Measurements from ENCODE around the gene SLC25A52.

DNA sequence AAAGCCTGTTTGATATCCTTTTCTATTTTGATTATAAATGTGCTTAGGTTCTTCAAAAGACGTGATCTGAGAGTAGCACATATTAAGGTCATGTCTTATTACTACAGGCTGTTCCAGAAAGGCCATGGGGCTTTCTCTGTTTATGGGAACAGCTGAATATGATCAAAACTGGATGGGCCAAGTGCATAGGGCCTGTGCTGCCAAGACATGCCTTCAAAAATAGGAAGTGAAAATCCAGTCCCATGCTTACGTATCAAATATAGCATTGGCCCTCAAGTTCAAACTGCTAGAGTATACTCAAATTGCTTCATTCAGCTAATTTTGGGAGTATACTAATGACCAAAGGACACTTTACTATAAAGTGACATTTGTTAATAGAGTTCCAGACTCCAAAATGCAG lies 24.1 kb downstream of the SLC25A52 start:
- TF ChIP-seq SUZ12 (IDR thresholded peaks at IDR 0.05; ENCODE audit: extremely low read depth, insufficient read depth, insufficient read length) (no peak), ZNF274 (IDR thresholded peaks at IDR 0.05; ENCODE audit: low read depth, low read length) (no peak), YY1 (IDR thresholded peaks at IDR 0.05; ENCODE audit: insufficient read depth, insufficient read length) (no peak)
